SK-N-SH treated with all-trans-retinoic acid at 6 μM for 48 hours (cell line): ENCODE measurements around the gene WDR48.

Source experiments
- ATAC-seq: fragments of 200-7000 bp; cut with Tn5 transposase; 3 replicates; pipeline ENCODE4 v1.9.1; 2020; ENCODE audit warnings: mild to moderate bottlenecking, moderate library complexity
- ARNTL ChIP-seq: fragments of 450-650 bp; formaldehyde crosslinking; IDR thresholded peaks from 2 replicates; pipeline ENCODE4 v1.5.0; 2020; ENCODE audit warnings: low read depth, mild to moderate bottlenecking, moderate library complexity, borderline replicate concordance
- BACH2 ChIP-seq: fragments of 250-450 bp; sonication (Bioruptor Pico); IDR thresholded peaks from 2 replicates; pipeline ENCODE4 v1.9.0; 2021; ENCODE audit warnings: mild to moderate bottlenecking, borderline replicate concordance
- CSDC2 ChIP-seq: fragments of 250-450 bp; sonication (Bioruptor Pico); IDR thresholded peaks from 2 replicates; pipeline ENCODE4 v1.5.0; 2020; ENCODE audit warnings: mild to moderate bottlenecking, moderate library complexity
- ESRRG ChIP-seq: fragments of 250-450 bp; sonication (Bioruptor Pico); IDR thresholded peaks from 2 replicates; pipeline ENCODE4 v1.6.1; 2021; ENCODE audit warnings: mild to moderate bottlenecking
- GLIS3 ChIP-seq: fragments of 250-450 bp; sonication (Bioruptor Pico); IDR thresholded peaks from 2 replicates; pipeline ENCODE4 v1.5.0; 2020; ENCODE audit warnings: mild to moderate bottlenecking, moderate library complexity
- ISL1 ChIP-seq: fragments of 250-450 bp; sonication (Bioruptor Pico); IDR thresholded peaks from 2 replicates; pipeline ENCODE4 v2.1.2; 2022; ENCODE audit warnings: mild to moderate bottlenecking, moderate library complexity
- OSR1 ChIP-seq: fragments of 250-450 bp; sonication (Bioruptor Pico); IDR thresholded peaks from 2 replicates; pipeline ENCODE4 v1.8.0; 2022; ENCODE audit warnings: moderate library complexity, mild to moderate bottlenecking, inconsistent platforms
- PPARA ChIP-seq: fragments of 250-450 bp; sonication (Bioruptor Pico); IDR thresholded peaks from 2 replicates; pipeline ENCODE4 v1.5.0; 2020; ENCODE audit warnings: mild to moderate bottlenecking, borderline replicate concordance
- RARB ChIP-seq: fragments of 250-450 bp; sonication (Bioruptor Pico); IDR thresholded peaks from 2 replicates; pipeline ENCODE4 v1.8.0; 2021; ENCODE audit warnings: mild to moderate bottlenecking, moderate library complexity
- SNAI2 ChIP-seq: fragments of 250-450 bp; sonication (Bioruptor Pico); IDR thresholded peaks from 2 replicates; pipeline ENCODE4 v1.5.0; 2020; ENCODE audit warnings: mild to moderate bottlenecking, moderate library complexity
- TCF4 ChIP-seq: fragments of 250-450 bp; sonication (Bioruptor Pico); IDR thresholded peaks from 2 replicates; pipeline ENCODE4 v1.8.0; 2021; ENCODE audit warnings: mild to moderate bottlenecking, moderate library complexity, borderline replicate concordance
- TOX ChIP-seq: fragments of 250-450 bp; sonication (Bioruptor Pico); IDR thresholded peaks from 2 replicates; pipeline ENCODE4 v1.8.0; 2021; ENCODE audit warnings: mild to moderate bottlenecking, moderate library complexity, borderline replicate concordance
- TSHZ2 ChIP-seq: fragments of 250-450 bp; sonication (Bioruptor Pico); IDR thresholded peaks from 2 replicates; pipeline ENCODE4 v1.5.0; 2020; ENCODE audit warnings: mild to moderate bottlenecking, moderate library complexity
- ZC3H10 ChIP-seq: fragments of 250-450 bp; sonication (Bioruptor Pico); IDR thresholded peaks from 2 replicates; pipeline ENCODE4 v1.5.1; 2021; ENCODE audit warnings: mild to moderate bottlenecking, moderate library complexity
- ZFP3 ChIP-seq: fragments of 250-450 bp; sonication (Bioruptor Pico); IDR thresholded peaks from 2 replicates; pipeline ENCODE4 v1.5.0; 2020; ENCODE audit warnings: mild to moderate bottlenecking, moderate library complexity
- ZFP30 ChIP-seq: fragments of 450-650 bp; formaldehyde crosslinking; IDR thresholded peaks from 2 replicates; pipeline ENCODE4 v1.5.0; 2022; ENCODE audit warnings: mild to moderate bottlenecking, moderate library complexity
- ZNF565 ChIP-seq: fragments of 450-650 bp; formaldehyde crosslinking; conservative IDR thresholded peaks from 2 replicates; pipeline ENCODE4 v1.5.0; 2020; ENCODE audit warnings: low read depth, mild to moderate bottlenecking, moderate library complexity
- ZNF70 ChIP-seq: fragments of 450-650 bp; formaldehyde crosslinking; IDR thresholded peaks from 2 replicates; pipeline ENCODE4 v1.5.0; 2020; ENCODE audit warnings: mild to moderate bottlenecking, moderate library complexity
- ZNF8 ChIP-seq: fragments of 450-650 bp; formaldehyde crosslinking; IDR thresholded peaks from 2 replicates; pipeline ENCODE4 v1.5.0; 2020; ENCODE audit warnings: mild to moderate bottlenecking, moderate library complexity
- TF ChIP-seq, protein P1 (sequence below): fragments of 250-450 bp; sonication (Bioruptor Pico); IDR thresholded peaks from 2 replicates; pipeline ENCODE4 v1.5.1; 2020; ENCODE audit warnings: low read depth, mild to moderate bottlenecking, moderate library complexity
- TF ChIP-seq, protein P2 (sequence below): fragments of 250-450 bp; sonication (Bioruptor Pico); IDR thresholded peaks from 2 replicates; pipeline ENCODE4 v1.5.1; 2021; ENCODE audit warnings: mild to moderate bottlenecking, moderate library complexity
- TF ChIP-seq, protein P3 (sequence below): fragments of 250-450 bp; sonication (Bioruptor Pico); IDR thresholded peaks from 2 replicates; pipeline ENCODE4 v1.8.0; 2020; ENCODE audit warnings: mild to moderate bottlenecking, moderate library complexity, borderline replicate concordance

Gene WDR48

DNA sequence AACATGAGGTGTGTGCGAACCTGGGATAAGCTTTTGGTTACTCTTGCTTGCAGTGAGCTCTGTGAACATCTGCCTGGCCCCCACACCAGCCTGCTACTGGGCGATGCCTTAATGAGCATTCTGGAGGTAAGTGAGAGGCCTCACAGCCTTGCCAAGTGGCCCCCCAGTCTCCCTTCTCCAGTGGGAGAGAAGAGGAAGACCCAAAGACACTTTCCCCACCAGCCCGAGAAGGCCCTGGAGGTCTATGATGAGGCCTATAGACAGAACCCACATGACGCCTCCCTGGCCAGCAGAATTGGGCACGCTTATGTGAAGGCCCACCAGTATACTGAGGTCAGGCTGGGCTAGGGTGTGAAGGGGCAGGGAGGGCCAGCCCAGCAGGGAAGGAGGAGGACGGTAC is 78.2 kb downstream of the WDR48 start:
- no peak for ATAC-seq
- TF ChIP-seq TOX (CRISPR knock-in tag) (no peak), ISL1 (no peak), ZFP30 (CRISPR knock-in tag) (no peak), RARB (CRISPR knock-in tag) (no peak), ARNTL (no peak), ZNF565 (CRISPR knock-in tag) (no peak), ESRRG (CRISPR knock-in tag) (no peak), CSDC2 (CRISPR knock-in tag) (no peak), PPARA (CRISPR knock-in tag) (no peak), ZFP3 (CRISPR knock-in tag) (no peak), GLIS3 (CRISPR knock-in tag) (no peak), ZNF8 (CRISPR knock-in tag) (no peak), BACH2 (CRISPR knock-in tag) (no peak), ZNF70 (no peak), SNAI2 (CRISPR knock-in tag) (no peak), OSR1 (no peak), ZC3H10 (CRISPR knock-in tag) (no peak), TSHZ2 (no peak)
- TF ChIP-seq, protein P1, sequence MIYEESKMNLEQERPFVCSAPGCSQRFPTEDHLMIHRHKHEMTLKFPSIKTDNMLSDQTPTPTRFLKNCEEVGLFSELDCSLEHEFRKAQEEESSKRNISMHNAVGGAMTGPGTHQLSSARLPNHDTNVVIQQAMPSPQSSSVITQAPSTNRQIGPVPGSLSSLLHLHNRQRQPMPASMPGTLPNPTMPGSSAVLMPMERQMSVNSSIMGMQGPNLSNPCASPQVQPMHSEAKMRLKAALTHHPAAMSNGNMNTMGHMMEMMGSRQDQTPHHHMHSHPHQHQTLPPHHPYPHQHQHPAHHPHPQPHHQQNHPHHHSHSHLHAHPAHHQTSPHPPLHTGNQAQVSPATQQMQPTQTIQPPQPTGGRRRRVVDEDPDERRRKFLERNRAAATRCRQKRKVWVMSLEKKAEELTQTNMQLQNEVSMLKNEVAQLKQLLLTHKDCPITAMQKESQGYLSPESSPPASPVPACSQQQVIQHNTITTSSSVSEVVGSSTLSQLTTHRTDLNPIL (CRISPR knock-in tag): no peak
- TF ChIP-seq, protein P2, sequence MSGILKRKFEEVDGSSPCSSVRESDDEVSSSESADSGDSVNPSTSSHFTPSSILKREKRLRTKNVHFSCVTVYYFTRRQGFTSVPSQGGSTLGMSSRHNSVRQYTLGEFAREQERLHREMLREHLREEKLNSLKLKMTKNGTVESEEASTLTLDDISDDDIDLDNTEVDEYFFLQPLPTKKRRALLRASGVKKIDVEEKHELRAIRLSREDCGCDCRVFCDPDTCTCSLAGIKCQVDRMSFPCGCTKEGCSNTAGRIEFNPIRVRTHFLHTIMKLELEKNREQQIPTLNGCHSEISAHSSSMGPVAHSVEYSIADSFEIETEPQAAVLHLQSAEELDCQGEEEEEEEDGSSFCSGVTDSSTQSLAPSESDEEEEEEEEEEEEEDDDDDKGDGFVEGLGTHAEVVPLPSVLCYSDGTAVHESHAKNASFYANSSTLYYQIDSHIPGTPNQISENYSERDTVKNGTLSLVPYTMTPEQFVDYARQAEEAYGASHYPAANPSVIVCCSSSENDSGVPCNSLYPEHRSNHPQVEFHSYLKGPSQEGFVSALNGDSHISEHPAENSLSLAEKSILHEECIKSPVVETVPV (CRISPR knock-in tag): no peak
- TF ChIP-seq, all 23 proteins: peak for 0

- no peak for TF ChIP-seq TSHZ2
- no peak for TF ChIP-seq ZNF70
- TF ChIP-seq, protein P2 (CRISPR knock-in tag): no peak
- no peak for TF ChIP-seq TCF4 (CRISPR knock-in tag)
- TF ChIP-seq TOX (CRISPR knock-in tag): no peak
- no peak for TF ChIP-seq ESRRG (CRISPR knock-in tag)
- TF ChIP-seq, protein P3, sequence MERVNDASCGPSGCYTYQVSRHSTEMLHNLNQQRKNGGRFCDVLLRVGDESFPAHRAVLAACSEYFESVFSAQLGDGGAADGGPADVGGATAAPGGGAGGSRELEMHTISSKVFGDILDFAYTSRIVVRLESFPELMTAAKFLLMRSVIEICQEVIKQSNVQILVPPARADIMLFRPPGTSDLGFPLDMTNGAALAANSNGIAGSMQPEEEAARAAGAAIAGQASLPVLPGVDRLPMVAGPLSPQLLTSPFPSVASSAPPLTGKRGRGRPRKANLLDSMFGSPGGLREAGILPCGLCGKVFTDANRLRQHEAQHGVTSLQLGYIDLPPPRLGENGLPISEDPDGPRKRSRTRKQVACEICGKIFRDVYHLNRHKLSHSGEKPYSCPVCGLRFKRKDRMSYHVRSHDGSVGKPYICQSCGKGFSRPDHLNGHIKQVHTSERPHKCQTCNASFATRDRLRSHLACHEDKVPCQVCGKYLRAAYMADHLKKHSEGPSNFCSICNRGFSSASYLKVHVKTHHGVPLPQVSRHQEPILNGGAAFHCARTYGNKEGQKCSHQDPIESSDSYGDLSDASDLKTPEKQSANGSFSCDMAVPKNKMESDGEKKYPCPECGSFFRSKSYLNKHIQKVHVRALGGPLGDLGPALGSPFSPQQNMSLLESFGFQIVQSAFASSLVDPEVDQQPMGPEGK (CRISPR knock-in tag): no peak
- TF ChIP-seq, all 23 proteins: peak for 0
Measured at GRCh38 chr3:39130693-39131265, 79.0 kb downstream of the WDR48 start.

More at GRCh38 chr3:39130693-39131265, 79.0 kb downstream of the WDR48 start:
- ATAC-seq: no peak
